Esophagus muscularis mucosa (tissue), 4 donors: ENCODE results near the gene CCDC167.

Experiments
- EP300 ChIP-seq: sonication (generic); formaldehyde crosslinking; IDR thresholded peaks from one replicate; pipeline ENCODE4 v1.6.1; 2017; ENCODE audit warnings: antibody characterized with exemption
- POLR2A ChIP-seq: fragments of 450-650 bp; IDR thresholded peaks from one replicate; pipeline ENCODE4 v1.6.1; 2017; ENCODE audit warnings: antibody characterized with exemption, moderate library complexity, mild to moderate bottlenecking, low read depth
- POLR2AphosphoS5 ChIP-seq, 2 donors: sonication (generic); formaldehyde crosslinking; IDR thresholded peaks; one replicate each; pipeline ENCODE4 v1.6.1; 2017; ENCODE audit warnings: antibody characterized with exemption in 2 of 2
- TF ChIP-seq, protein P1 (sequence below), 3 experiments: fragments of 200-600 bp in 2 of 3; fragments of 450-650 bp in 1 of 3; sonication (generic) in 2 of 3; IDR thresholded peaks; one replicate each; pipeline ENCODE4 v1.5.1; 2017 to 2019; ENCODE audit warnings: antibody characterized with exemption in 3 of 3, mild to moderate bottlenecking in 2 of 3, moderate library complexity in 1 of 3

DNA sequence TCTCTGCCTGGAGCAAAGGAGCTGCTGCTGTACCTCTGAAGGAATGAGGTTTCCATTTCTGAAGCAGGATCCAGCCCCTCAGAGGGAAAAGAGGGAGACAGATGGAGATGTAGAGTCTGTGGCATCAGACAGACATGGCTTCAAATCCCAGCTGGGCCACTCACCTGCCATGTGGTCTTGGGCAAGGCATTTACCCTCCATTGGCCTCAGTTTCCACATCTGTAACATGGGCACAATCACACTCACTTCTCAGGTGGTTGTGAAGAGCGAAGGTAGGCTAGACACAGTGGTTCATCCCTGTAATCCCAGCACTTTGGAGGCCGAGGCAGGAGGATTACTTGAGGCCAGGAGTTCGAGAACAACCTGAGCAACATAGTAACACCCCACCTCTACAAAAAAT, 32.4 kb upstream of the CCDC167 start:
- TF ChIP-seq, protein P1, sequence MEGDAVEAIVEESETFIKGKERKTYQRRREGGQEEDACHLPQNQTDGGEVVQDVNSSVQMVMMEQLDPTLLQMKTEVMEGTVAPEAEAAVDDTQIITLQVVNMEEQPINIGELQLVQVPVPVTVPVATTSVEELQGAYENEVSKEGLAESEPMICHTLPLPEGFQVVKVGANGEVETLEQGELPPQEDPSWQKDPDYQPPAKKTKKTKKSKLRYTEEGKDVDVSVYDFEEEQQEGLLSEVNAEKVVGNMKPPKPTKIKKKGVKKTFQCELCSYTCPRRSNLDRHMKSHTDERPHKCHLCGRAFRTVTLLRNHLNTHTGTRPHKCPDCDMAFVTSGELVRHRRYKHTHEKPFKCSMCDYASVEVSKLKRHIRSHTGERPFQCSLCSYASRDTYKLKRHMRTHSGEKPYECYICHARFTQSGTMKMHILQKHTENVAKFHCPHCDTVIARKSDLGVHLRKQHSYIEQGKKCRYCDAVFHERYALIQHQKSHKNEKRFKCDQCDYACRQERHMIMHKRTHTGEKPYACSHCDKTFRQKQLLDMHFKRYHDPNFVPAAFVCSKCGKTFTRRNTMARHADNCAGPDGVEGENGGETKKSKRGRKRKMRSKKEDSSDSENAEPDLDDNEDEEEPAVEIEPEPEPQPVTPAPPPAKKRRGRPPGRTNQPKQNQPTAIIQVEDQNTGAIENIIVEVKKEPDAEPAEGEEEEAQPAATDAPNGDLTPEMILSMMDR (IDR thresholded peaks at IDR 0.05), result no peak
- TF ChIP-seq POLR2A (no peak), POLR2AphosphoS5 (IDR thresholded peaks at IDR 0.05) (no peak), EP300 (no peak)
